VCaP (cell line): ENCODE results near the gene GIMAP5.
"Not testable (repeated sequence)": the region's sequence is repeated elsewhere in the genome, so short reads cannot be mapped to it uniquely, and the experiment has no call there.

Experiments used
- H3K27ac ChIP-seq: fragments of 450-650 bp; 2 replicates; pipeline ENCODE4 v1.5.1; 2017
- CTCF ChIP-seq: fragments of 450-650 bp; conservative IDR thresholded peaks from 2 replicates; pipeline ENCODE4 v1.5.1; 2017; ENCODE audit warnings: mild to moderate bottlenecking, moderate library complexity

GIMAP5 gene

DNA sequence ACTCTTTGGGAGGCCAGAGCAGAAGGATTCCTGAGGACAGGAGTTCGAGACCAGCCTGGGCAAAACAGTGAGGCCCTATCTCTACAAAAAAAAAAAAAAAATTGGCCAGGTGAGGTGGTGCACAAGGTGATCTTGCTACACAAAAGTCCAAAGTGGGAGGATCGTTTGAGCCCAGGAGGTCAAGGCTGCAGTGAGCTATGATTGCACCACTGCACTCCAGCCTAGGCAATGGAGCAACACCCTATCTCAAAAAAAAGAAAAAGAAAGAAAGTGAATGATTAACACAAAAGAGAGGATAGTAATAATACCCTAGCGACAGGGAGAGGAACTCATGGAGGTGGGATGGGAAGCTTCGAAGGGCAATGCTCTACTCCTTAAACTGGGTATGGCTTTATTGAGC is 32.5 kb downstream of the GIMAP5 start:
- no peak overlapping the region for H3K27ac ChIP-seq
- TF ChIP-seq CTCF, result no peak

GRCh38 chr7:150774131-150774530 is 36.9 kb downstream of the GIMAP5 start:
- not testable (repeated sequence) for H3K27ac ChIP-seq

- H3K27ac ChIP-seq, result no peak overlapping the region
- no peak for TF ChIP-seq CTCF
Observed at GRCh38 chr7:150778014-150778737, 41.0 kb downstream of the GIMAP5 start.

DNA sequence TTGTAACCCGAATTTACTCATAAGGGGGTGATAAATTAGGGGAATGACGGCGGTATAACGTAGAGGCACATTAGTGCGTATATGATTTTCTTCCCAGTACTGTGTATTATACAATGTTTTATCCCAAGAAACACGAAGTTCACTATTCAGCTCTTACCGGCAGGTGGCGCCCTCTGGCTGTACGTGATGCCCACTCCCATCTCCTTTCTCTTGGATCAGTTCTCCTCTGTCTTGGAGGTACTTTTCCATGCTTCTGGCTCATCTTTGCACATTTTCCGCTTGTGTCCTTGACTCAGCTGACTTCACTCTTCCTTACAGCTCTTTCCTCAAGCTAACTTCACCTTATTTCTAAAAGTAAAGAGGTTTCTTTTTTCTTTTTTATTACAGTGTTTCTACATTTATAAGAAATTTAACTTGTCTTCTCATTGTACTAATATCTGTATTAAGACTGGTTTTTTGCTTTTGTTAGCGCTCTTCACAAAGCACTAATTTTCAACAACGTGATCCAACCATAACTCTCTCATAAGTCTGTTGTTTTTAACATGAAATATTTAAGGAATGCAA is 41.6 kb downstream of the GIMAP5 start:
- peak; percentile 96 for TF ChIP-seq CTCF
- peak overlapping the region; percentile 37; the same call in 1 of the 2 replicates for H3K27ac ChIP-seq

- H3K27ac ChIP-seq, result peak overlapping the region; percentile 69
- TF ChIP-seq CTCF, result no peak
Observed at GRCh38 chr7:150780292-150780691, 43.1 kb downstream of the GIMAP5 start.

GRCh38 chr7:150781103-150781502 is 43.9 kb downstream of the GIMAP5 start:
- no peak for TF ChIP-seq CTCF
- H3K27ac ChIP-seq, result peak overlapping the region; percentile 69

GRCh38 chr7:150781961-150782360 is 44.7 kb downstream of the GIMAP5 start:
- TF ChIP-seq CTCF, result no peak
- H3K27ac ChIP-seq, result peak overlapping the region; percentile 69

DNA sequence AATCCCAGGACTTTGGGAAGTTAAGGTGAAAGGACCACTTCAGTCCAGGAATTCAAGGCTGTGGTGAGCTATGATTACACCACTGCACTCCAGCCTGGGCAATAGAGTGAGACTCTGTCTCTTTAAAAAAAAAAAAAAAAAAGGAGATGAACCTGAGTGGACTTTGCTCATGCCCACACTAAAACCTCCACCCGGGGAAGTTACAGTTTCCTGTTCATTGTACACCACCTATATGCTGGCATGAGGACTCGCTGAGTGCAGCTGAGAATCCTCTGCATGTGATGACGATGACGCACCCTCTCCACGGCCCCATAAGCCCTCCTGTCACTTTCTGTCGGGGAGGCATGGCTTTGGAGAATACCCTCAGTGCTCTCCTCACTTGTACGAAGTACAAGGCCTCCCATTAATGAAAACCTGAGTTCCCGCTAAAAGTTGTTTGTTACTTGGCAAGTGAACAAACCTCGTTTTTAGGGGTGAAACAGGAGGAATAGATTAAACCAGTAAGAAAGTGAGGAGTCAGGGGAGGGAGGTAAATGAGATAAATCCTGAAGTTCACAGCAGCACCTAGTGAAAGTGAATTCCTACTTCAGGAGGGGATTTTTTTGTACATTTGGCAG is 47.0 kb downstream of the GIMAP5 start:
- TF ChIP-seq CTCF, result no peak
- H3K27ac ChIP-seq, result peak overlapping the region; percentile 66
